HFFc6 (cell line): ENCODE data around the gene ST6GALNAC4. TPM values are rescaled to one million over a fixed set of nuclear protein-coding genes. Genes with fewer than 3 reads are reported as not detected.

Experiments
- DNase-seq: peaks from one replicate; pipeline ENCODE4 v3.0.0-alpha.2; 2018
- H3K27ac Mint-ChIP-seq: 2 replicates; pipeline ENCODE4 v1.8.0; 2020; ENCODE audit warnings: mild to moderate bottlenecking, mixed read lengths
- H3K27me3 Mint-ChIP-seq: 2 replicates; pipeline ENCODE4 v1.8.0; 2021; ENCODE audit warnings: mild to moderate bottlenecking, moderate library complexity, mixed read lengths; ENCODE audit not compliant: insufficient read depth
- H3K36me3 Mint-ChIP-seq: 2 replicates; pipeline ENCODE4 v1.8.0; 2021; ENCODE audit warnings: low read depth, mixed read lengths
- H3K4me1 Mint-ChIP-seq: 2 replicates; pipeline ENCODE4 v1.8.0; 2020; ENCODE audit warnings: low read depth, mixed read lengths
- H3K4me3 Mint-ChIP-seq: 2 replicates; pipeline ENCODE4 v1.8.0; 2020; ENCODE audit warnings: mild to moderate bottlenecking, moderate library complexity, mixed read lengths
- H3K9me3 Mint-ChIP-seq: 2 replicates; pipeline ENCODE4 v1.8.0; 2020; ENCODE audit warnings: mild to moderate bottlenecking, mixed read lengths
- total RNA-seq, 6 experiments: library from RNA; stranded (reverse); fragmentation: NEBNext Ultra II Directional; extraction: Animal tissue kit (Norgen Biotek cat#: 25700); gene quantifications; 2 replicates in 1 of 6; 3 replicates in 5 of 6; pipeline ENCODE4 v1.2.3, GENCODE V29; 2021
- TF ChIP-seq, protein P1 (sequence below): fragments of 200-600 bp; sonication (generic); IDR thresholded peaks from 2 replicates; pipeline ENCODE4 v1.5.0; 2021; ENCODE audit warnings: antibody characterized with exemption, mild to moderate bottlenecking

The ST6GALNAC4 gene
- total RNA-seq, 6 experiments from 2014 or later: 22.9 to 33.4 (median 27.7) TPM

DNA sequence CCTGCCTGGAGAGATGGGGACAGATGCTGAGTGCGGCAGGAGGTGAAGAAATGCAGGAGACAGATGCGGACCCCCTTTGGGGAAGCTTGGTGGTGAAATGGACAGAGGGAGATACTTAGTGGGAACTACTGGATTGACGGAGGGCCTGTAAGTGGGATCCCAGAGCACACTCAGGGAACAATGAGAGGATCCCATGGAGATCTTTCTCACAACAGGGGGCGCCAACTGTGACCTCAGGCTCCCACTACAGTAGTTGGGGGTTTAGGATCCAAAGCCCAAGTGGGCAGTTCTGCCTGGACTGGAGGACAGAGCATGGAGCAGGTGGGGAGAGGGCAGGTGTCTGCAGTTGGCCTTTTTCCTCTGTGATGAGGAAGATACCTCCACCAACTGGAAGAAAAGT lies 17.4 kb upstream of the ST6GALNAC4 start:
- Mint-ChIP-seq H3K27me3 (peaks cover 8% of the 10 kb centered on the region), H3K4me1 (peaks cover 63% of the 10 kb centered on the region), H3K36me3 (peaks cover 15% of the 10 kb centered on the region)

DNA sequence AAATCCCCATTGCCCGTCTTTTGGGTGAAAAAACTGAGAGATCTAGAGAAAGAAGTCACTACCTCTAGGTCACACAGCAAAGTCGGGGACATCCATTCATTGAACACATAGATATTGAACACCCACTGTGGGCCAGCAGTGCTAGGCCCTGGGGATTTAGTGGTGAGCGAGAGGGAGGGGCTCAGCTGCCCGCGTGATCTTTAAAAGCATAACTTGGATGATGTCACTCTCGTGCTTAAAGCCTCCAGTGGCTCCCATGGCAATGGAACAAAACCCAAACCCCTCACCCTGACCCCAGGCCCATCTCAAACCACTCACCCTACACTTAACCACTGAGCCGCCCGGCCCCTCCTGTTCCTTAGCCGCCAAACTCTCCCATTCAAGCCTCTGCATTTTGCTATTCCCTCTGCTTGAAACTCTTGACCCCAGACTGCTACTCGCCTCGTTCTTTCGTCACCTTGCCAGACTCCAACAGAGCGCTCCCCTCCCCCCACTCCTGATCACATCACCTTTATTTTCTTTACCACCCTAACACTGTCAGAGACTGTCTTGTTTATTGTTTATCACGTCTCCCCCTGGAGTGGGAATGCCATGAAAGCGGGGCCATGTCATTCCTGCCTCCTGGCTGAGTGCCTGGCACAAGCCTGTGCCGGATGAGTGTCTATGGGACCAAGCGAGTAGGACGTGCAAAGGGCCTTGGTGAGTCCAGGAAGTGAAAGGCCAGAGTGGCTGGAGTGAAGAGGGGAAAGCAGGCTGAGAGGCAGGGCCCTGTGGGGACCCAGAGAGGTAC lies 14.4 kb upstream of the ST6GALNAC4 start:
- Mint-ChIP-seq H3K4me3 (peak overlapping the region; percentile 75), H3K9me3 (no peaks in the 10 kb centered on the region), H3K4me1 (peaks cover 49% of the 10 kb centered on the region), H3K27ac (peak overlapping the region; percentile 96), H3K36me3 (peaks cover 14% of the 10 kb centered on the region), H3K27me3 (peaks cover 4% of the 10 kb centered on the region)
- DNase-seq: peak; percentile 73
- TF ChIP-seq, protein P1, sequence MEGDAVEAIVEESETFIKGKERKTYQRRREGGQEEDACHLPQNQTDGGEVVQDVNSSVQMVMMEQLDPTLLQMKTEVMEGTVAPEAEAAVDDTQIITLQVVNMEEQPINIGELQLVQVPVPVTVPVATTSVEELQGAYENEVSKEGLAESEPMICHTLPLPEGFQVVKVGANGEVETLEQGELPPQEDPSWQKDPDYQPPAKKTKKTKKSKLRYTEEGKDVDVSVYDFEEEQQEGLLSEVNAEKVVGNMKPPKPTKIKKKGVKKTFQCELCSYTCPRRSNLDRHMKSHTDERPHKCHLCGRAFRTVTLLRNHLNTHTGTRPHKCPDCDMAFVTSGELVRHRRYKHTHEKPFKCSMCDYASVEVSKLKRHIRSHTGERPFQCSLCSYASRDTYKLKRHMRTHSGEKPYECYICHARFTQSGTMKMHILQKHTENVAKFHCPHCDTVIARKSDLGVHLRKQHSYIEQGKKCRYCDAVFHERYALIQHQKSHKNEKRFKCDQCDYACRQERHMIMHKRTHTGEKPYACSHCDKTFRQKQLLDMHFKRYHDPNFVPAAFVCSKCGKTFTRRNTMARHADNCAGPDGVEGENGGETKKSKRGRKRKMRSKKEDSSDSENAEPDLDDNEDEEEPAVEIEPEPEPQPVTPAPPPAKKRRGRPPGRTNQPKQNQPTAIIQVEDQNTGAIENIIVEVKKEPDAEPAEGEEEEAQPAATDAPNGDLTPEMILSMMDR: no peak

More for the DNA sequence above, 17.4 kb upstream of the ST6GALNAC4 start:
- TF ChIP-seq, protein P1: peak; percentile 35; the same call in 1 of the 2 replicates
- no peaks in the 10 kb centered on the region for H3K9me3 Mint-ChIP-seq
- no peak overlapping the region; the same call in 1 of the 2 replicates for H3K27ac Mint-ChIP-seq
- no peak for DNase-seq
- H3K4me3 Mint-ChIP-seq: no peak overlapping the region

DNA sequence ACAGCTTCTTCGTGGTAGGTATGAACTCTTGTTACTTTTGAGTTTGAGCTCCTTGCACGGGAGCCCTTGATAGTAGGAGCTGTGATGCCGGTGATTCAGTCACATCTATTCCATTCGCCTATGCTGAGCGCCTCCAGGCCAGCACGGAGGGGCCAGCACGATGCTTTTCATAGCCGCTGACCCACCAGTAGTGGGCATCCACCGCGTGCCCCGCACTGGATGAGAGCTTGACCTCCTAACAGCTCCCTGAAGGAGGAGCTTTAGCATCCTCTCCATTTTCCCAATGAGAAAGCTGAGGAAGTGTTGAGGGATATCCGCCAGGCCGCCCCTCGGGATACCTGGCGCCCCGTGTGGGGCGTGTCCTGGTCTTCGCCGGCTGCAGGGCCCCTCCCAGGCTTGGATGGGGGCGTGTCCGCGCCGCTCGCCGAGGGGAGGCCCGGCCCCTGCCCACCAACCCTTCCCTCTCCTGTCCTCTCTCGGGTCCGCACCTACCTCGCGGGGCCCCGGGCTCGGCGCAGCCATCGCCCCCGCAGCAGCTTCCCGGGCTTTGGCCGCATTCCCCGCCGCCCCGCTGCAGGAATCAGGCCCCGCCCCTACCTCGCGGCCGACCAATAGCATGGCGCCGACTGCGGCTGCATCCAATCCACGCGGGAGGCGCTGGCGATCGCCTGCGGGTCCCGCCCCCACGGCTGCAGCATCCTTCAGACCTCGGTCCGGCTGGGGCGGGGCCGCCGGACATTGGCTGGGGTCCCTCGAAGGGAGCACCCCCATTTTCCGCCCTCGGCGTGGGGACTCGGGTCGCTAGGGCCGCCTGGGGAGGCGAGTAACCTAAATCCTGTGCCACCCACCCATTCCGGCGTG lies 13.6 kb upstream of the ST6GALNAC4 start, which contains the start of gene PIP5KL1:
Gene PIP5KL1, minus strand, starts transcription at position 547 of the 861 bp plus-strand sequence. Its CDS starts 25 bp downstream, at position 522.
- Mint-ChIP-seq H3K36me3 (peaks cover 6% of the 10 kb centered on the region; the same call in 1 of the 2 replicates), H3K4me3 (peak within 1 kb of the TSS; percentile 75)
- peak; percentile 72 for DNase-seq

DNA sequence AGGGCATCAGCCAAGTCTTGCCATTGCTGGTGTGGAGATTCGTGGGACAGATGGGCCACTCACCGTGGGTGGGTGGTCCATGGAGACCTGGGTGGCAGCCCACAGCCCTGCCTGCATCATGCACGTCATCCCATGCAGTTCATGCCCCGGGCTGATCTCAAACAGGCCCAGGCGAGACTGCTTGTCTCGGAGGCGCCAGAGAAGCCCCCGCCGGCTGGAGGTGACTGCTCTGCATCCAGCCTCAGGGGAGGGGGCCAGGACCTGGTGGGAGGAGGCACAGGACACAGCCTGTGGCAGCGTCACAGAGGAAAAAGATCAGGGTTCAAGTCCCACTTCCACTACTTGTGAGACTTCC lies 12.8 kb upstream of the ST6GALNAC4 start:
- H3K27ac Mint-ChIP-seq: no peak overlapping the region
- H3K4me3 Mint-ChIP-seq: no peak overlapping the region; the same call in 1 of the 2 replicates
- TF ChIP-seq, protein P1: no peak
- peaks cover 10% of the 10 kb centered on the region for H3K36me3 Mint-ChIP-seq
- H3K4me1 Mint-ChIP-seq: peaks cover 46% of the 10 kb centered on the region
- peaks cover 4% of the 10 kb centered on the region for H3K27me3 Mint-ChIP-seq
- no peak for DNase-seq
- H3K9me3 Mint-ChIP-seq: no peaks in the 10 kb centered on the region

More for the DNA sequence above, 13.6 kb upstream of the ST6GALNAC4 start, which contains the start of gene PIP5KL1:
- Mint-ChIP-seq H3K4me1 (peaks cover 46% of the 10 kb centered on the region), H3K27me3 (peaks cover 4% of the 10 kb centered on the region), H3K9me3 (no peaks in the 10 kb centered on the region), H3K27ac (peak within 1 kb of the TSS; percentile 96)
- TF ChIP-seq, protein P1: peak; percentile 38
